HG03469 (cell line): ENCODE data around the gene CDC42EP1.

Experiments used
- ATAC-seq: cut with Tn5 transposase; IDR thresholded peaks from one replicate; pipeline ENCODE4 v1.9.1; 2021; ENCODE audit warnings: mild to moderate bottlenecking, moderate library complexity, moderate number of reproducible peaks; ENCODE audit not compliant: unreplicated experiment

The CDC42EP1 gene

GRCh38 chr22:37559521-37559900 lies 769 bp upstream of the CDC42EP1 start:
- ATAC-seq = no peak

DNA sequence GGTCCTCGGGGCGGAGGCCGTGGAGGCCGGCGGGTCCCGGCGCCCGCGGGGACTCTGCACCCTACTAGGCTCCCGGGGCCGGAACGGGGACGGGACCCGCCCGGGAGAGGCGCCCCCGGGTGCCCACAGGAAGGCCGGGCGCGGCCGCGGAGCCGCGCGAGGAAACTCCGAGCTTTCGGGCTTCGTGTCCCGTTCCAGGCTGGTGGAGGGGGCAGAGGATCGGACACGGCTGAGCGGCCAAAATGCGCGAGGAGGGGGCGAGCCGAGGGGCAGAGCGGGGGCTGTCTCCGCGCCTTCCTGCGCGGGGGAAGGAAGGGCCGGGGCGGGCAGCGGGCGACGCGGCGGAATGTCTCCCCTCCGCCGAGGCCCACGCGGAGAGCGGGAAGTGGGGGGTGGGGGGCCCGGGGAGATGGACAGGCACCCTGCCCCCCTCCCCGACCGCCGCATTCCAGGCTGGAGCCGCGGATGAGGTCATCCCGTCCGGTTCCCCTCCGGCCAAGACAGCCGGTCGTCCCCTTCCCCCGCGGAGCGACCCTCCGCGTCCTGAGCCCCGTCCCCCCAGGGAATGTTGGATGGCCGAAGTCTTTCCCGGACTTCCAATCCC lies 430 bp downstream of the CDC42EP1 start:
- ATAC-seq = no peak

GRCh38 chr22:37561212-37562048 lies 1.1 kb downstream of the CDC42EP1 start:
- ATAC-seq = no peak

- ATAC-seq = no peak
Observed at GRCh38 chr22:37562049-37562875, 2.0 kb downstream of the CDC42EP1 start.

DNA sequence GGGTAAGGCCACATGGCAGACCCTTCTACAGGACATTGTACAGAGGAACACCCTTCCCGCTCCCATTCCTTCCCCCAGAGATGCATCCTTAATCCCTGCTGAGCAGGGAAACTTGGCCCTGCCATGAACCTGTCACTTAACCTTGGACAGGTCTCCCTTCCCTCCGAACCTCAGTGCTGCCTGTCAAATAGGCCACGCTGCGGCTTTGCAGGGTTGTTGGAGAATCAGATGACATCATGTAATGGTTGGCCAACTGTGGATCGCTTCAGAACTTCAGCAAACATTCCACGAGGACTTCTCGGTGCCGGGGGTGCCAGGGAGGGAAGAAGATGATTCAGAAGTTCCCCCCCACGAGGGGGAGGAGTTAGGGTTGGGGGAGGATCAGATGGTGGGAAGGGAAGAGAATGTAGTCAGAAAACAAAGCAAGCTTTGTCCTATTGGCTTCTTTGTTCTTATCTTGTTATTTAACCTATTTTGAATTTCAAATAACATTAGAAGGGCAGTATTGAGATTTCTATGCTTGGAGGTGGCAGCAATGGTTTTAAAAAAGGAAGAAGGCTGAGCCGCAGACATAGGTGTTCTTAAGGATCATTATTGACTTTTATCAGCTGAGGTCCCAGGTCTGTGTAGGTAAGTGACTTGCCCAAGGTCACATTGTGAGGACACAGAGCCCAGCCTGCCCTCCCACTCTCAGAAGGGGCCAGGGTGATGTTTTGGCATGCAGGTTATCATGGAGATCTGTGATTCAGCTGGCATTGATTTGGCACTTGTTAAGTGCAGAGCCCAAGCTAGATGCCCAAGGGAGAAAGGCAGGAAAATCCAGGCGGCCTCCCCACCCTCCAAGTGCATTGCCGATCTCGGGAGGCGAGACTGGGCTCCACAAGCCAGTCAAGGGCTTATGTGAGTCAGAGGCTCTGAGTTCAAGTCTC lies 3.1 kb downstream of the CDC42EP1 start:
- ATAC-seq = no peak

DNA sequence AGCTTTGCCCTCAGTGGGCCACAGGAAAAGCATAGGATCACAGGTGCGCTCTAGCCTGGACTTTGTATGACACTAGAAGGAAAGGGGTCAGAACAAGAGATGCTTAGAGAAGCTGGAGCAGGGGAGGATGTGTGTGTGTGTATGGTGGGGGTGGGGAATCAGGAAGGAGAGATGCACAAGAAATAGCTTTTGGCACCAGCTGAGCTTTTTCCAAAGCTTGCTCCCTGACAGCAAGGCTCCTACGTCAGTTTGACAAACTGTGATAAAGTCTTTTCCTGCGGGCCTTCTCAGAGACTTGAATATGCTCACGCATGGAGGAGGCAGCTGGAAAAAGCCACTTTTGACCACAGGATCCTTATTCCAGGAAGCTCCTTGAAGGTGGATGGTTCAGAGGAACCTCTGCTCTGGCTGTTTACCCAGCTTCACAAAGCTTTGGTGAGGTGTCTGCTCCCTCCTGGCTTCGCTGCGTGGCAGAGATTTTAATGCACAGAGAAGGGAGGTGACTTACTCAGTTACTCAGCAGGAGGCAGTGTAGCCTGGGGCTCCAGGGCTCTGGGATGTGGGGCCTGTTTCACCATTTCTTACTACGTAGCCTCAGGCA lies 3.9 kb downstream of the CDC42EP1 start:
- no peak for ATAC-seq

GRCh38 chr22:37565830-37566229 lies 5.5 kb downstream of the CDC42EP1 start:
- ATAC-seq = no peak

DNA sequence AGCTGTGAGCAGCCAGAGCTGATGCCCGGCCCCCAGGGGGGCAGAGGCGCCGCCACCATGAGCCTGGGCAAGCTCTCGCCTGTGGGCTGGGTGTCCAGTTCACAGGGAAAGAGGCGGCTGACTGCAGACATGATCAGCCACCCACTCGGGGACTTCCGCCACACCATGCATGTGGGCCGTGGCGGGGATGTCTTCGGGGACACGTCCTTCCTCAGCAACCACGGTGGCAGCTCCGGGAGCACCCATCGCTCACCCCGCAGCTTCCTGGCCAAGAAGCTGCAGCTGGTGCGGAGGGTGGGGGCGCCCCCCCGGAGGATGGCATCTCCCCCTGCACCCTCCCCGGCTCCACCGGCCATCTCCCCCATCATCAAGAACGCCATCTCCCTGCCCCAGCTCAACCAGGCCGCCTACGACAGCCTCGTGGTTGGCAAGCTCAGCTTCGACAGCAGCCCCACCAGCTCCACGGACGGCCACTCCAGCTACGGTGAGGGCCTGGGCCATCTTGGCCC lies 6.1 kb downstream of the CDC42EP1 start:
- ATAC-seq = no peak

DNA sequence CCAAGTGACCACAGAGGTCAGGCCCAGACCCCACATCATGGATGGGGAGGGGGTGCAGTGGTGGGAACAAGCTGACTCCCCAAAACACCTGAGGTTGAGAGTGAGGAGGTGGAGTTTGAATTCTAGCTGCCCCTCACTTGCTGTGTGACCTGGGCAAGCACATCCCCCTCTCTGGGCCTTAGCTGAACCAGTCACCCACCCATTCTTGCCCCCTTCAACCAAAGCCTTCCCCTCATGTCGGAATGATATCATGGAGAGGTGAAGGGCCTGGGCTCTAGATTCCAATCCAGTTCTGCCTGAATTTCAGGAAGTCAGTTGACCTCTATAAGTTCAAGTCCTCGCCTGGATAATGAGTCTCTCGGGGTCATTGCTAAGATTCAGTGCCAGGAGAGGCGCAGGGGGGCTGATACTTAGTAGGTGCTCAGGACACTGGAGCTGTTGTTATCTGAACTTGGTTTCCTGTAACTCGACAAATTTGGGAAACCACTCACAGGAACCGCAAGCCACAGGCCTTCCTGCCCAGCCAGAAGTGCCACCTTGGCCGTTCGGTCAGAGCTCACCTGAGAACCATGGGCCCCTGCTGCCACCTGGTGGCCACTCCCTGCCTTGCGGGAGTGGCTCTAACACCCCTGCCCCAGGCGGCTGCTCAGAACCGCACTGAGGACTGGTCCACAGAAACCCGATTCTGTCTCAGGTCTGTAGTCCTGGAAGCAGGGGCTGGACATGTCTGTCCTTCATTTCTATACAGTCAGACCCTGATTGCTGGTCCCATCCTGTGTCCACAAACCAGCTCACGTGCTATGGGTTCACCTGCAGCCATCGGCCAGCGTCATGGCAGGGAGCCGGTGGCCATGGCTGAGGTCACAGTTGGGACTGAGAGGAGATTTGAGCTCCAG lies 6.9 kb downstream of the CDC42EP1 start:
- no peak for ATAC-seq

DNA sequence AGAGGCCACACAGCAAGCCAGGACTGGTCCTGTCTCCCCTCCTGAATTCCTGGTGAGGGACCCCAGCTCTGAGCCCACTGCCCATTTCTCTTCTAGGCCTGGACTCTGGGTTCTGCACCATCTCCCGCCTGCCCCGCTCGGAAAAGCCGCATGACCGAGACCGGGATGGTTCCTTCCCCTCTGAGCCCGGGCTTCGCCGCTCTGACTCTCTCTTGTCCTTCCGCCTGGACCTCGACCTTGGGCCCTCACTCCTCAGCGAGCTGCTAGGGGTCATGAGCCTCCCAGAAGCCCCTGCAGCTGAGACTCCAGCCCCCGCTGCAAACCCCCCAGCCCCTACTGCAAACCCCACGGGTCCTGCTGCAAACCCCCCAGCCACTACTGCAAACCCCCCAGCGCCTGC lies 7.7 kb downstream of the CDC42EP1 start:
- ATAC-seq = no peak

GRCh38 chr22:37568448-37569008 lies 8.2 kb downstream of the CDC42EP1 start:
- ATAC-seq = no peak

- ATAC-seq = no peak
Observed at GRCh38 chr22:37569009-37569920, 9.0 kb downstream of the CDC42EP1 start.

GRCh38 chr22:37569921-37570660 lies 9.8 kb downstream of the CDC42EP1 start:
- no peak for ATAC-seq

- no peak for ATAC-seq
Observed at GRCh38 chr22:37570661-37570976, 10.3 kb downstream of the CDC42EP1 start.

DNA sequence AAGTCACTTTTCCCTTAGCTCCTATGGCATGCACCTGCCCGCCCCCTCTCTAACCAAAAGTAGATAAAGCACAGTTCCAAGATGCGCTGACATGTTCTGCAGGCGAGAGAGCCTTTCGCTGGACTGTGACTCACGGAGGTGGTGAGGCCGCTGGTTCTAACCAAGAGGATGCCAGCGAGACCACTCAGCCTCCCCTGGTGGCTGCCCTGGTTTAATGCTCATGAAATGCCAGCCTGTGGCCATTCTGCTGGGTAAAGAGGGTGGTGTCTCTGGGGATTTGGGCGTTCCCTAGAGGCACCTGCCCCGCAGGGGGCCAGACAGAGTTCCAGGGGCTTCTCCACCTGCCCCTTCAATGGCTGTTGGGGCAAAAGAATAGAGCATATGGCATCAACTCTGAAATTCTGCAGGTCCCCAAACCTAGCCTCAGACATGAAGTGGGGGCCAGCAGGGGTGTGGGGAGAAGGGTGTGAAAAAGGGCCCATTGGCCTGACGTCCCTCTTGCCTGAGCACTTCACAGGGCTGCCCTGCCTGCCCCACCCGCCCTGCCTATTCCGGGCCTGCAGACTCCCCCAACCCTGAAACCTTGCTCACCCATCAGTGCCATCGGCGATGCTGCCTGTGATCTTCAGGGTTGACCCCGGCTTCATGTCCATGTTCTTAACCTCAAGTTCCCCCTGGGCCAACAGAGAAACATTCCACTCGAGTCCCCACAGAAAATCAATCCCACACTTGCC lies 11.1 kb downstream of the CDC42EP1 start:
- ATAC-seq = no peak

GRCh38 chr22:37571992-37572373 lies 11.7 kb downstream of the CDC42EP1 start:
- ATAC-seq = no peak
